ENCODE data around the gene TP53I11.

TP53I11 gene

DNA sequence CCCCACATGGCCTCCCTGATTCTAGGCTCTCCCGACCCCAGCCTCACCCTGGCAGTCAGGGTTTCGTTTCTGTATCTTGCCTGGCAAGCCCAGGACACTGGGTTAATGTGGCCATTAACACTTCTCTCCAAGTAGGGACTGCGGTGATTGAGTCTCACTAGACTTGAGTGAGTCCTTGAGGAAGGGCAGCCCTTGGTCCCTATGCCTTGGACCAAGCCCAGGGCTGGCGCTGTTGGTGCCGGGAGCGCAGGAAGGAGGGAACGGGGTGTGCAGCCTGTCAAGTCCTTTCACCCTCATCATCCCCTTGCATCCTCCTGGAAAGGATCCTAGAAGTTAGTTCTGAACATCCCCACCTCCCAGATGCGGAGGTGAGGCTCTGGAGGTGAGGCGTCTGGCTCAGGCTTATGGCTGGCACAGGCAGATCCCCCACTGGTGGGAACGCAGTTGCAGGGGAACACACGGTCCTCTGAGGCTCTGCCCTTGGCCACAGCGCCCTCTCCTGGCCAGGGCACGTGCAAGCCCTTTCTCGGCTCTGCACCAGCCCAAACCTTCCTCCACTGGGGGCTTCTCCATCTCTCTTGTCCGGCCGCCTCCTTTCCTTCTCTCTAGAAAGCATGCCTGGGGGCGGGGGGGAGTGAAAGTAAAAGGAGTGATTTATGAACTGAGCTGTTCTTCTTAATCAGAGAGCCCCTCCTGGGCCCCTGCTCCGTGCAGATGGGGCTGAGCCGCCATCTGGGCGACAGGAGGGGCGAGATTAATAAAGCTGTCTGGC, 56.7 kb downstream of the TP53I11 start:
- no peak overlapping the region for H3K4me3 ChIP-seq (ENCODE audit: low read depth, low read length)

DNA sequence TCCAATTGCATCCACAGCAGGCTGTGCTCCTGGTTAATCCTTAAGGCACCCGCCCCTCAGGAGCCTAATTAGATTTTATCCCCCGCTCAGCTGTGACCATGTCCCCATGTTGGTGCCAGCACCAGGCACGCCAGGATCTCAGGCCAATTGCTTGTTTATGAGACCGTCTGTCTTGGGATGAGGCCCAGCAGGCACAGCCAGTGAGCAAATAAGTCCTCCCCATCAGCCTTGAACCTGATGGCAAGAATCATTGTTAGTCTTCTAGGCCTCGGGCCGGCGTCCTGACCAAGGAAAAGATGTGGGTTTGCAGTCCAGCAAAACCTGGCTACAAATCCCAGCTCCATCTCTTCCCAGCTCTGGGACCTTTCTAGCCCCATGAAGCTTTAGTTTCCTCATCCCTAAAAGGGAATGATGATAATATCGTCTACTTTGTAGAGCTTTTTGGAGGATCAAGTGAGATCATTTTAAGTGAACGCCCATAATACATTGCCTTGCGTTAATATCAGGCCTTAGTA, 57.3 kb downstream of the TP53I11 start:
- no peak overlapping the region for H3K4me3 ChIP-seq (ENCODE audit: low read depth, low read length)

DNA sequence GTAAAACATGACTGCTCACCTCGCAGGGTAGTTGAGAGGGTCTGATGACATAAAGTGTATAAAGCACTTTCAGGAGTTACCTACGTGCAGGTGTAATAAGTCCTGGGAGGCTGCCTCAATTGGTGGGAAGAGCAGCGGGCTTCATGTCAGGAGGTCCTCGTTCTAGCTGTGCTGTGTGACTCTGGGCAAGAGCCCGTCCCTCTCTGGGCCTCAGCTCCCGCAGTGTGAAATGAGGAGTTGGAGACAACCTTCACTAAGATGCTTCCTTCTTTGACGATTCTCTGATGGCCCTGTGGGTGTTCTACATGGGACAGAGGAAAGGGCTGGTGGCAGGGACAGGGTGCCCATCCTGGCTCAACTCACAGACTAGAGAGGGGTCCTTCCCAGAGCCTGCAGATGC, 57.8 kb downstream of the TP53I11 start:
- H3K4me3 ChIP-seq (ENCODE audit: low read depth, low read length) = no peak overlapping the region

DNA sequence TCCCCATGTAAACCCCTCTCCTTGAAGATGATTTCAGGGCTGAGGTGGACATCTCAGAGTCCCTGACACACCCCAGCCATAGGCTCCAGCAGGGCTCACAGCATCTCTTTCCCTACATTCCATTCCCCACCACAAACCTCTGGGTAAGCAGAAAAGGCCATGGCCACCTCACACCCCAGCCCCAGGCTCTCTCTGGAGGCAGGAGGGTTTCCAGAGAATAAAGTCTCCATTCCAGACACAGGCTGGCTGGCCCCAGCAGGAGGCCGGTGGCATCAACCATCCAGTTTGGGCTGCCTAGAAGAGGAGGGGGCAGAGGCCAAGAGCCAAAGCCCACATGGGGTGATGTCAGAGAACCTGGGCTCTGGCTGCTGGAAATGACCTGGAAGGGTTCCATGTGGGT, 61.4 kb downstream of the TP53I11 start:
- H3K4me3 ChIP-seq (ENCODE audit: low read depth, low read length) = no peak overlapping the region

DNA sequence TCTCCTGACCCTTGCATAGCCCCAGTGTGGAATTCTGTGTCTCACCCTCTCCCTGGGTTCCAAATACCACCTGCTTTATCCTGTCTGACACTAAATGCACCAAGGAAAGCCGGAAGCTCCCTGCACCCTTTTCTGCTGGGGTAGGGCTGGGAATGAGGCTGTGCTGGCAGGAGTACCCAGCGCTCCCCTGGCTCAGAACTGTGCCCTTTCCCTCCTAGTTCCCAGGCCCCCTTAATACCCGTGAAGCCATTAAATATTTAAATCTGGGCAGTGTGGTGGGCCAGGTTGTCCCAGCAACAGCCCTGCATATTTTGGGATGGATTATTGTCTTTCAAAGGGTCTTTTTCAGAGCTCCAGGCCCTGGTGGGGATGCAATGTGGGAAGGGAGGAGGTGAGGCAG, 63.0 kb downstream of the TP53I11 start:
- no peak overlapping the region for H3K4me3 ChIP-seq (ENCODE audit: low read depth, low read length)

DNA sequence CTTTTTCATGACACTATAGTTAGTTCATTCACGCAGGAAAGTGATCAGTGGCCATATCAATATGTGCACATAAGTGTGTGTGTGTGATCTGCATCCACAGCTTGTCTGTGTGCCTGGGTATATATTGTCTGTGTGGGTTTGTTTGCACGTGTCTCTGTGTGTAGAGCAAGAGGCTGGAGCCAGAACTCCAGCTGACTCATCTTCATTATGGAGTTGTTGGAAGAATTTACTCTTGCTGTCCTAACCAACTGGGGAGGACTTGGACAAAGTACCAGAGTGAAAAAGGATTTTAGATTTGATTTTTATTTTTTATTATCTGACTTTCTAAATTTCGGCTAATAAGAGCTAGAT, 63.9 kb downstream of the TP53I11 start:
- H3K4me3 ChIP-seq (ENCODE audit: low read depth, low read length) = no peak overlapping the region

DNA sequence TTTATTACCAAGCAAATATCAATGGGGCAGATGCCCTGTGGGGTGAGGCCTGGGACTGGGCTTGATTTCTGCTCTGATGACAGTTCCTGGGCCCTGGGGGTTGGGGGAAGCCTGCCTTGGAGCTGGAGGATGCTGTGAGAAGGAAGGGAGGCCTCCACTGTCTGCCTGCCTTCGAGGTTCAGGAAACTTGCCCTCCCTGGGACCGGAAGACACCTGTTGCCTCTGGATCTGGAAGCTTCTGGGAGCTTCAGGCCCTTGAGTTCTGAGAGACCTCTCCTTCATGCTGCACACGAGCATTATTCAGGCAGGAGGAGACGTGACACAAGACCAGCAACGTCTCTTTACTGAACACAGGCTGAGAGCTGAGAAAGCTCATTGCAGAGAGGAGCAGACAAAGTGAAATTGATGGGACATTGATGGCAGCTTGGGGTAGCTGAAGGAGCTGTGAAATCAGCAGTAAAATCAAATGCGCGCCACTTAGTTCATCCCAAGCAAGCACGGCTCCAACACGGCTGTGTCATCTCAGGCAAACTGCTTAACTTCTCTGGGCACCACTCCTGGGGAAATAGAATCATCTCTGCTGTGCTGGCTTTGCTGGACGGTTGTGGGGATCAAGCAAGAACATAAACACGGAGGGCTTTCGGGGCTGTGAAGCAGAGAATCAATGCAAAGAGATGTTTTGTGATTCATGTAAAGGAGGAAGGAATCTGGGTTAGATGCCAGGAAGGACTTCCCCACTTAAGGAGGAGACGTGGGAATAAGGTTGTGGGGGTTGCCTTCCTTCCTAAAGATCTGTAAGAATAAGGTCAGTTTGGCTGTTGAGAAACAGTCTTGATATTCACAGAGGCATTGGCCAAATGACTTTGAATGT, 64.5 kb downstream of the TP53I11 start:
- H3K4me3 ChIP-seq (ENCODE audit: low read depth, low read length) = no peak overlapping the region

DNA sequence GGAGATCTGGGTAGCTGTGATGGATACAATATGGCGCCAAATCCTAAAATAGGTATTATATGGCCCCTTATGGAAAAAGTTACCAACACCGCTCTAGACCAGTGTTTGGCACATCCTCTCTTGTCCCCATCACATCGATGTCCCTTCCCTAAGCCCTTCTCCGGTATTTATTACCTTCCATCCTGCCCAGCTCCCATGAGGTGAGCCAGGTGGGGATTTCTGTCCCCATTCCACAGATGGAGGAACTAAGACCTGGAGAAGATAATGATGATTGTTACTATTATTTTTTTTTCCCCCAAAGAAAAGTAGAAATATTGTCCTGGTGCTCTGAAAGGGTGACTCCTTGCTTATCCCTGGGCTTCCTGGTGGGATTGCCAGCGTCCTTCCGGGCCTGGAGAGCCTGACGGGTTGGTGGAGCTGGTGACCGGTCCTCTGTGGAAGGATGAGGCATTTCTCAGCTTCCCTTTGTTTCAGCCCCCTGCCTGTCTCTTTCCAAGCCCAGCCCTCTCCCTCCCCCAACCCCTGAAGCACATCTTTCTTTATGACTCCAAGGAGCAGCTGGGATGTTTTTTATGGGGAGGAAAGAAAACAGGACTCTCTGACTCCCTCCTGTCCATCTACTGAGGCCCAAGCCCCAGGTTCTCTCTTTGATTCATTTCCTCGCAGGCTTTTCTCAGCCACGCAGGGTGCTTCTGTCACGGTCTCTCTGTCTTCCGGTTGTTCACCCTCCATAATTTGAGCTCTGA, 65.4 kb downstream of the TP53I11 start:
- H3K4me3 ChIP-seq (ENCODE audit: low read depth, low read length) = no peak overlapping the region

DNA sequence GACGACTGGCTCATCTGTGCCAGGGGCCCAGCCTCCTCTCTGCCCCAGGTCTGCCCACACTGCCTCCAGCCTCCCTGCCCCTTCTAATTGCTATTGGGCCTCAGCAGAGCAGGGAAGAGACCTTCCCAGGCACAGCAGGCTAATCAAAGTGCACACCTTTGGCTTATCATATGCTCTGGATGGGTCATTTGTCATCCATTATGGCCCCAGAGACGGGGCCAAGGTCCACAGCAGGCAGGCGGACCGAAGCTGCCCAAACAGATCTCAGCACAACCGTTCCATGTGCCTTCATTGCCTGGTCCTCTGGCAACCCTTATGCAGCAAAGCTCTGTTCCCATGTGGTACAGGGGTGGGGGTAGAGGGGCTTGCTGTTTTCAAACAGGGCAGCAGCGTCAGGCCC, 66.6 kb downstream of the TP53I11 start:
- no peak overlapping the region for H3K4me3 ChIP-seq (ENCODE audit: low read depth, low read length)

DNA sequence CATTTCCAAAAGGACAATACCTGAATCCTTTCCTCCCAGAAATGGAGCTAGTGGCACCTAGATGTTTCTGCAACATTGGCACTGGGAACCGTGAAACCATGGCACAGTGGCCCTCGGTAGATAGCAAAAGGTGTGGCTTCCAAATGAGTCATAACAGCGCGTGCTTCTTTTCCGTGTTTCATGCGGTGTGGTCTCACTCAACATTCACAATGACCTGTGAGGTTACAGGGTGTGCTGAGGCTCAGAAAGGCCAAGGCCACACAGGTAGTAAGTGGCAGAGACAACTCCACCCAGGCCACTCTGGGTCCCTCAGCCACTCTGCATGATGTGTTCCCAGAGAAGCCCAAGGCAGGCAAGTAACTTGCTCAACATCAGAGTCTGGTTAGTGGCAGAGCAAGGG, 67.4 kb downstream of the TP53I11 start:
- H3K4me3 ChIP-seq (ENCODE audit: low read depth, low read length) = no peak overlapping the region
